Astrocyte (in vitro differentiated cells and primary cell): ENCODE data around the gene POLR3C. TPM values are rescaled to one million over a fixed set of nuclear protein-coding genes. Genes with fewer than 3 reads are reported as not detected.

Experiments
- DNase-seq: peaks from one replicate; pipeline ENCODE4 v3.0.0-alpha.2; 2010; ENCODE audit warnings: low read depth
- FAIRE-seq: peaks from 2 replicates; lab custom pipeline; 2011; peaks lifted over from hg19 to GRCh38; lab: Jason Lieb, UNC
- H2AFZ ChIP-seq: 2 replicates; pipeline ENCODE4 v1.6.0; 2012; ENCODE audit warnings: low read depth, low read length, inconsistent platforms
- H3K27ac ChIP-seq: 2 replicates; pipeline ENCODE4 v1.5.1; 2011; ENCODE audit warnings: low read depth, low read length, inconsistent platforms
- H3K27me3 ChIP-seq: 2 replicates; pipeline ENCODE4 v1.6.0; 2011; ENCODE audit warnings: low read length, inconsistent platforms; ENCODE audit not compliant: insufficient read depth
- H3K36me3 ChIP-seq: 2 replicates; pipeline ENCODE4 v1.5.1; 2011; ENCODE audit warnings: low read length, inconsistent platforms; ENCODE audit not compliant: insufficient read depth
- H3K4me1 ChIP-seq: 2 replicates; pipeline ENCODE4 v1.5.1; 2011; ENCODE audit warnings: low read length, inconsistent platforms; ENCODE audit not compliant: insufficient read depth
- H3K4me2 ChIP-seq: 2 replicates; pipeline ENCODE4 v1.6.0; 2012; ENCODE audit warnings: low read length, inconsistent platforms
- H3K4me3 ChIP-seq: 2 replicates; pipeline ENCODE4 v1.5.1; 2011; ENCODE audit warnings: low read depth, mild to moderate bottlenecking, low read length, inconsistent platforms; ENCODE audit not compliant: insufficient read depth
- H3K79me2 ChIP-seq: 2 replicates; pipeline ENCODE4 v1.6.0; 2012; ENCODE audit warnings: mild to moderate bottlenecking, low read length, inconsistent platforms; ENCODE audit not compliant: insufficient read depth
- H3K9ac ChIP-seq: 2 replicates; pipeline ENCODE4 v1.6.0; 2012; ENCODE audit warnings: mild to moderate bottlenecking, low read length, inconsistent platforms
- H3K9me3 ChIP-seq: 2 replicates; pipeline ENCODE4 v1.5.1; 2012; ENCODE audit warnings: low read depth, mild to moderate bottlenecking, low read length, inconsistent platforms; ENCODE audit not compliant: insufficient read depth
- H4K20me1 ChIP-seq: 2 replicates; pipeline ENCODE4 v1.6.0; 2012; ENCODE audit warnings: low read length, inconsistent platforms; ENCODE audit not compliant: insufficient read depth
- H3K27ac Mint-ChIP-seq: one replicate; pipeline ENCODE4 v1.8.0; 2021; ENCODE audit warnings: mild to moderate bottlenecking, mixed read lengths; ENCODE audit not compliant: unreplicated experiment
- H3K27me3 Mint-ChIP-seq: one replicate; pipeline ENCODE4 v1.8.0; 2021; ENCODE audit warnings: low read depth, mixed read lengths; ENCODE audit not compliant: unreplicated experiment
- H3K36me3 Mint-ChIP-seq: one replicate; pipeline ENCODE4 v1.8.0; 2021; ENCODE audit warnings: low read depth, mixed read lengths; ENCODE audit not compliant: unreplicated experiment
- H3K4me1 Mint-ChIP-seq: one replicate; pipeline ENCODE4 v1.8.0; 2021; ENCODE audit warnings: low read depth, mixed read lengths; ENCODE audit not compliant: unreplicated experiment
- H3K4me3 Mint-ChIP-seq: one replicate; pipeline ENCODE4 v1.8.0; 2021; ENCODE audit warnings: mild to moderate bottlenecking, moderate library complexity, mixed read lengths; ENCODE audit not compliant: unreplicated experiment
- H3K9me3 Mint-ChIP-seq: one replicate; pipeline ENCODE4 v1.8.0; 2021; ENCODE audit warnings: mild to moderate bottlenecking, mixed read lengths; ENCODE audit not compliant: unreplicated experiment
- EZH2 ChIP-seq: IDR thresholded peaks from 2 replicates; pipeline ENCODE4 v1.6.1; 2012; ENCODE audit warnings: mild to moderate bottlenecking, low read length, inconsistent platforms; ENCODE audit not compliant: insufficient read depth
- total RNA-seq: library from RNA; stranded (reverse); gene quantifications from 2 replicates; pipeline ENCODE4 v1.2.1, GENCODE V29; 2021
- TF ChIP-seq, protein P1 (sequence below): IDR thresholded peaks from 2 replicates; pipeline ENCODE4 v1.5.1; 2011; ENCODE audit warnings: low read depth, mild to moderate bottlenecking, inconsistent platforms, low read length, moderate library complexity; ENCODE audit not compliant: insufficient read depth

POLR3C gene
- total RNA-seq, 1 donor from 2014 or later, result 43.3 TPM

DNA sequence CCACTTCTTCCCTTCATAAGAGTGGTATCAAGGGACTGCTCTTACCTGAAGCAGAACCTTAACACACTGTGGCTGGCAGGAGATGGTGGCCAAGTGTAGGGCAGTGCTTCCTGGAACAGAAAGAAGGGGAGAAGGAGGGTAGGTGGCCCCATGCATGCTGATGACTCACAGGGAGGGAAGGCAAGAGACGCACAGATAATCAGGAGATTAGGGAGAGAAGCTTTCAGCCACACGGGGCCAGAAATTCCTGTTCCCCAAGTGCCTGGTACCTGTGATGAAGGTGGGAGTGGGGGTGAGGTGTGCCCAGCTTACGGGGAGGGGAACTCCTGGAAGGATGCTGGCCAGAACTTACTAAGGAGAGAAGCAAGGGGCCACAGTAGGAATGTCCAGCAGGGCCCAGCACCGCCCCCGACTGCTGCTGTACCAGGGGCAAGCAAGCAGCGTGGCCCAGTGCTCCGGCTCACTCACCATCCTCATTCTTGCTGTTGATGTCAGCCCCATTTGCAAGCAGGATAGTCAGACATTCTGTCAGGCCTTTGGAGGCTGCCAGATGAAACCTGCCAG lies 54.0 kb downstream of the POLR3C start:
- Histone ChIP-seq H3K9me3 (no peaks in the 10 kb centered on the region), H3K4me1 (no peaks in the 10 kb centered on the region), H3K4me2 (no peak overlapping the region), H3K27me3 (peaks cover 6% of the 10 kb centered on the region), H2AFZ (no peak overlapping the region), H3K36me3 (no peaks in the 10 kb centered on the region), H3K9ac (no peak overlapping the region), H3K27ac (no peak overlapping the region), H3K79me2 (no peaks in the 10 kb centered on the region), H3K4me3 (no peak overlapping the region), H4K20me1 (no peaks in the 10 kb centered on the region)
- H3K9me3 Mint-ChIP-seq, result peaks cover 6% of the 10 kb centered on the region
- no peak overlapping the region for H3K4me3 Mint-ChIP-seq
- TF ChIP-seq, protein P1, sequence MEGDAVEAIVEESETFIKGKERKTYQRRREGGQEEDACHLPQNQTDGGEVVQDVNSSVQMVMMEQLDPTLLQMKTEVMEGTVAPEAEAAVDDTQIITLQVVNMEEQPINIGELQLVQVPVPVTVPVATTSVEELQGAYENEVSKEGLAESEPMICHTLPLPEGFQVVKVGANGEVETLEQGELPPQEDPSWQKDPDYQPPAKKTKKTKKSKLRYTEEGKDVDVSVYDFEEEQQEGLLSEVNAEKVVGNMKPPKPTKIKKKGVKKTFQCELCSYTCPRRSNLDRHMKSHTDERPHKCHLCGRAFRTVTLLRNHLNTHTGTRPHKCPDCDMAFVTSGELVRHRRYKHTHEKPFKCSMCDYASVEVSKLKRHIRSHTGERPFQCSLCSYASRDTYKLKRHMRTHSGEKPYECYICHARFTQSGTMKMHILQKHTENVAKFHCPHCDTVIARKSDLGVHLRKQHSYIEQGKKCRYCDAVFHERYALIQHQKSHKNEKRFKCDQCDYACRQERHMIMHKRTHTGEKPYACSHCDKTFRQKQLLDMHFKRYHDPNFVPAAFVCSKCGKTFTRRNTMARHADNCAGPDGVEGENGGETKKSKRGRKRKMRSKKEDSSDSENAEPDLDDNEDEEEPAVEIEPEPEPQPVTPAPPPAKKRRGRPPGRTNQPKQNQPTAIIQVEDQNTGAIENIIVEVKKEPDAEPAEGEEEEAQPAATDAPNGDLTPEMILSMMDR, result no peak
- no peak for TF ChIP-seq EZH2
- H3K27me3 Mint-ChIP-seq, result peaks cover 41% of the 10 kb centered on the region
- peak overlapping the region; percentile 66 for H3K27ac Mint-ChIP-seq
- FAIRE-seq (no peak), DNase-seq (no peak)
- H3K36me3 Mint-ChIP-seq, result peaks cover under 1% of the 10 kb centered on the region
- peaks cover 7% of the 10 kb centered on the region for H3K4me1 Mint-ChIP-seq

DNA sequence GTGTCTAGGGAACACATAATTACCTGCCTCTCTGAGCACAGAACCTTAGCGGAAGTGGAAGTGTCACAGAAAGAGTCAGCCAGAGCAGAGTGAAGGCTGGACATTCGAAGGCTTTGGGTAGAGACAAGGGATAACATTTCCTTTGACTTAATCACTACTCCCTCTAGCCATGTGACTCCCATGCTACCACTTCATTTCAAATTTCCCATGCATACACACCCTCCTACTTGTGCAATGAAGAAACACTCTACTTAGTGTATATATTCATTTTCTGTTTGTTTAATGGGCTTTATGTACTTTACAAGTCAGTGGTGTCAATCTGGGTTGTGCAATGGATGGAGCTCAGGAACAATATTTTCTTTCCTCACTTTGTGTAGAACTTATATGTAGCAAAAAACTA lies 54.7 kb downstream of the POLR3C start:
- H3K27ac Mint-ChIP-seq, result no peak overlapping the region
- H3K4me1 Mint-ChIP-seq, result peaks cover 7% of the 10 kb centered on the region
- Histone ChIP-seq H4K20me1 (no peaks in the 10 kb centered on the region), H3K27ac (no peak overlapping the region), H3K9me3 (no peaks in the 10 kb centered on the region), H3K9ac (no peak overlapping the region), H3K4me2 (no peak overlapping the region), H3K27me3 (peaks cover 6% of the 10 kb centered on the region), H2AFZ (no peak overlapping the region), H3K79me2 (no peaks in the 10 kb centered on the region), H3K4me3 (no peak overlapping the region), H3K4me1 (no peaks in the 10 kb centered on the region), H3K36me3 (no peaks in the 10 kb centered on the region)
- FAIRE-seq (no peak), DNase-seq (no peak)
- no peak overlapping the region for H3K4me3 Mint-ChIP-seq
- H3K9me3 Mint-ChIP-seq, result peaks cover 6% of the 10 kb centered on the region
- H3K36me3 Mint-ChIP-seq, result no peaks in the 10 kb centered on the region
- peaks cover 38% of the 10 kb centered on the region for H3K27me3 Mint-ChIP-seq
- TF ChIP-seq, protein P1, result no peak
- no peak for TF ChIP-seq EZH2

GRCh38 chr1:145879775-145880174 lies 55.8 kb downstream of the POLR3C start:
- no peak overlapping the region for H3K27ac Mint-ChIP-seq
- no peak for FAIRE-seq
- H3K4me1 ChIP-seq, result peaks cover 5% of the 10 kb centered on the region
- no peaks in the 10 kb centered on the region for H3K9me3 ChIP-seq
- no peak overlapping the region for H2AFZ ChIP-seq
- H3K79me2 ChIP-seq, result no peaks in the 10 kb centered on the region
- no peaks in the 10 kb centered on the region for H3K36me3 Mint-ChIP-seq
- H3K27ac ChIP-seq, result no peak overlapping the region
- H3K9me3 Mint-ChIP-seq, result peaks cover 3% of the 10 kb centered on the region
- no peaks in the 10 kb centered on the region for H3K36me3 ChIP-seq
- H3K27me3 Mint-ChIP-seq, result peaks cover 33% of the 10 kb centered on the region
- H3K4me1 Mint-ChIP-seq, result peaks cover 12% of the 10 kb centered on the region
- H3K4me3 ChIP-seq, result no peak overlapping the region
- TF ChIP-seq, protein P1, result no peak
- H3K4me3 Mint-ChIP-seq, result no peak overlapping the region
- peaks cover 6% of the 10 kb centered on the region for H3K27me3 ChIP-seq
- no peak for DNase-seq
- no peak overlapping the region for H3K4me2 ChIP-seq
- no peak overlapping the region for H3K9ac ChIP-seq
- no peaks in the 10 kb centered on the region for H4K20me1 ChIP-seq
